ENCODE measurements around the gene DAZAP1. TPM values are rescaled to one million over a fixed set of nuclear protein-coding genes. Genes with fewer than 3 reads are reported as not detected.
A peak's percentile ranks its signal among the peaks of the same experiment; 100 is the strongest.

DAZAP1 gene
- total RNA-seq, 4 donors from 2014 or later: 34.4 to 77.3 (median 67.7) TPM

DNA sequence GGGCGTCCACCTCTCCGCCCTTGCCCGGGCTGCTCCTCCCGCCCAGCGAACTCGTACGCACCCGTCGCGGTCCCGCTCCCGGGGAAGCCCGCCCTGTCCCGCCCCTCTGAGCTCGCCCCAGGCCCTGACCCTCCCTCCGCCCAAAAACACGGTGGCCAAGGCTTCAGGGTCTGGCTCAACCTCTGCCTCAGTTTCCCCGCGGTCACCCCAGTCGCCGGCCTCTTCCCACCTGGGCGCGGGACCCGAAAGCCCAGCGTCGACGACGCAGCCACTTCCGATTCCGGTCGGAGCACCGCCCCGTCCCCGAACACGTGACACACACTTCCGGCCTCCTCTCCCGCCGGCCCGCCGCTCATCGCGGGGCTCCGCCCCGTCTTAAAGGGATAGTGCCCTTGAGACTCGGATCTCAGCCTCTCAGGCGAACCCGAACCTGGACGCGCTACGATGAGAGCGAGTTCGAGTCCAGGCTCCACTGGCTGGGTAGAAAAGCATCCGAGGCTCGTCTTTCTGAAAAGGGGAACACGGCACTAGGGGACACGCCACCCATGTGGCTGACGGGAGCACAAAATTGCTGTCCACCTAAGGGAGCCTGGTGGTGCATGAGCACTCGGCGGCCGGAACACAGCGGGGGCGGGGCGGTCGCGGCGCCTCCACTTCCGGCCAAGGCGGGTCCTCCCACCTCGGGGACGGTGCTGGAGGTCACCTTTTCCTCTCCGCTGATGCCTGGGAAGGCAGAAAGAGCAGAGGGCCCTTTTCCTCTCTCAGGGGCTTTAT, 71.7 kb downstream of the DAZAP1 start, which contains the start of gene C19orf25:
Gene C19orf25, minus strand, starts transcription at position 282 of the 774 bp plus-strand sequence. CDS start 312 bp downstream, outside the sequence.
- Histone ChIP-seq H3K27me3 (no peaks in the 10 kb centered on the region), H3K4me1 (peaks cover 8 to 9% of the 10 kb centered on the region in 2 donors), H3K27ac (peak within 1 kb of the TSS in 2 of 3 donors; percentile 33 to 46), H3K4me3 (replicated peaks in 1 of 3) (peak within 1 kb of the TSS; percentile 31 to 100 (median 75)), H3K9me3 (no peaks in the 10 kb centered on the region), H3K36me3 (no peaks in the 10 kb centered on the region)
- DNase-seq: peak; percentile 92 to 94
- peak in 1 of 2 donors; percentile 71 for TF ChIP-seq POLR2A (IDR thresholded peaks at IDR 0.05)
- TF ChIP-seq, protein P1, sequence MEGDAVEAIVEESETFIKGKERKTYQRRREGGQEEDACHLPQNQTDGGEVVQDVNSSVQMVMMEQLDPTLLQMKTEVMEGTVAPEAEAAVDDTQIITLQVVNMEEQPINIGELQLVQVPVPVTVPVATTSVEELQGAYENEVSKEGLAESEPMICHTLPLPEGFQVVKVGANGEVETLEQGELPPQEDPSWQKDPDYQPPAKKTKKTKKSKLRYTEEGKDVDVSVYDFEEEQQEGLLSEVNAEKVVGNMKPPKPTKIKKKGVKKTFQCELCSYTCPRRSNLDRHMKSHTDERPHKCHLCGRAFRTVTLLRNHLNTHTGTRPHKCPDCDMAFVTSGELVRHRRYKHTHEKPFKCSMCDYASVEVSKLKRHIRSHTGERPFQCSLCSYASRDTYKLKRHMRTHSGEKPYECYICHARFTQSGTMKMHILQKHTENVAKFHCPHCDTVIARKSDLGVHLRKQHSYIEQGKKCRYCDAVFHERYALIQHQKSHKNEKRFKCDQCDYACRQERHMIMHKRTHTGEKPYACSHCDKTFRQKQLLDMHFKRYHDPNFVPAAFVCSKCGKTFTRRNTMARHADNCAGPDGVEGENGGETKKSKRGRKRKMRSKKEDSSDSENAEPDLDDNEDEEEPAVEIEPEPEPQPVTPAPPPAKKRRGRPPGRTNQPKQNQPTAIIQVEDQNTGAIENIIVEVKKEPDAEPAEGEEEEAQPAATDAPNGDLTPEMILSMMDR (IDR thresholded peaks at IDR 0.05): no peak
- 0 to 1% methylated on average over 22 to 34 of the region's 71 CpGs for WGBS, 2 donors
- intact Hi-C loops (cut with DNase I): no loop called here

DNA sequence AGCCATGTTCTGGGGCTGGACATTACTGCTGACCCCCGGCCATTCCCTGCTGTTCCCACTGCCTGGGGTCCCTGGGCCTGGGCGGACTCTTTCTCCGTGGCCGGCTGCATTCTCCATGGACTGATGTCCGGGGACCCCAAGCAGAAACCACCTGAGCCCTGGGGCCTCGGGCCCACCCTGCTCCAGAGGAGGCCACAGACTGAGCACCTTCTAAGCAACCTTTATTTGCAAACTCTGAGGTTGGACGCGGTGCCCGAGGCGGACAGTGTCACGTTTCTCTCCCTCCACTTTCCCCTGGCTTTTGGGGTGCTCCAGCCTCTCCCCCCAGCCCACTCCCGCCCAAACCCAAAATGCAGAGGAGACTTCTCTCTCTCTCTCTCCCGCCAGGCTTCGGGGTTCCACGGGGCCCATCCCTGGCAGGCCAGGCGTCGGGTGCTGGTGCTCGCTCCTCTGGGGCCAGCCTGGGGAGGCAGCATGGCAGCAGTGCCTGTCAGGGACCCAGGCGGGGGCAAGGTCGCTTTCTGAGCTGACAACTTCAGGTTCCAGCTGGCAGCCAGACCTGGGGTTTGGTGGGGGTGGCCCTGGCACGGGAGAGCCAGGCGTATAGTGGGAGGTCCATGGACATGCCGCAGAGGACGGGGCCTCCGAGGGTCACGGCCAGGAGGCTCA, 74.0 kb downstream of the DAZAP1 start:
- no peak overlapping the region for H3K4me3 ChIP-seq (replicated peaks in 1 of 3)
- DNase-seq: no peak
- peaks cover 8 to 9% of the 10 kb centered on the region in 2 donors for H3K4me1 ChIP-seq
- no peaks in the 10 kb centered on the region for H3K9me3 ChIP-seq
- intact Hi-C loops (cut with DNase I): no loop called here
- H3K27me3 ChIP-seq: no peaks in the 10 kb centered on the region
- TF ChIP-seq, protein P1 (IDR thresholded peaks at IDR 0.05): no peak
- TF ChIP-seq POLR2A (IDR thresholded peaks at IDR 0.05): no peak
- H3K36me3 ChIP-seq: no peaks in the 10 kb centered on the region
- WGBS, 2 donors: 86 to 91% methylated on average over 19 to 22 of the region's 26 CpGs
- H3K27ac ChIP-seq: no peak overlapping the region

DNA sequence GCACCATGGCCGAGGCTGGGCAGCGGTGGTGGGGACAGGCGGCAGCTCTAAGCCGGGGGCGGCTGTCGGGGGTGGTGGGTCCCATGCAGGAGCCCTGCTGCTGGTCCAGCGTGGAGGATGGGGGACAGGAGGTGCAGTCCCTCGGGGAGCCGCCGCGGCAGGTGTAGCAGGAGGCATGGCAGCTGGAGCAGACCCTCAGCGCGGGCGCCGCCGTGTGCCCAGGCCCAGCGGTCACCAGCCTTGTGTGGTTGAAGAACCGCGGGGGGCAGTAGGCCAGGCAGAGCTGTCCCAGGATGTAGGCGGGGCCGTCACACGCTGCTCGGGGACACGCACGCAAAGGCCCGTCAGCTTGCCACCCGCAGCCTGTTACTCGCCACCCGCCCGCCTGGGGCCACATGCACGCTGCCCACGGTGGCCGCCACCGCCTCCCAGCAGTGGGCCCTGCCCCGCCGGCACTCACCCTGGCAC, 74.5 kb downstream of the DAZAP1 start:
- DNase-seq: no peak
- Histone ChIP-seq H3K4me3 (replicated peaks in 1 of 3) (no peak overlapping the region), H3K9me3 (no peaks in the 10 kb centered on the region), H3K27ac (no peak overlapping the region), H3K4me1 (peaks cover 8 to 9% of the 10 kb centered on the region in 2 donors), H3K36me3 (no peaks in the 10 kb centered on the region), H3K27me3 (no peaks in the 10 kb centered on the region)
- intact Hi-C loops (cut with DNase I): no loop called here
- TF ChIP-seq, protein P1 (IDR thresholded peaks at IDR 0.05): no peak
- TF ChIP-seq POLR2A (IDR thresholded peaks at IDR 0.05): no peak
- 85 to 95% methylated on average over 14 to 19 of the region's 36 CpGs for WGBS, 2 donors

DNA sequence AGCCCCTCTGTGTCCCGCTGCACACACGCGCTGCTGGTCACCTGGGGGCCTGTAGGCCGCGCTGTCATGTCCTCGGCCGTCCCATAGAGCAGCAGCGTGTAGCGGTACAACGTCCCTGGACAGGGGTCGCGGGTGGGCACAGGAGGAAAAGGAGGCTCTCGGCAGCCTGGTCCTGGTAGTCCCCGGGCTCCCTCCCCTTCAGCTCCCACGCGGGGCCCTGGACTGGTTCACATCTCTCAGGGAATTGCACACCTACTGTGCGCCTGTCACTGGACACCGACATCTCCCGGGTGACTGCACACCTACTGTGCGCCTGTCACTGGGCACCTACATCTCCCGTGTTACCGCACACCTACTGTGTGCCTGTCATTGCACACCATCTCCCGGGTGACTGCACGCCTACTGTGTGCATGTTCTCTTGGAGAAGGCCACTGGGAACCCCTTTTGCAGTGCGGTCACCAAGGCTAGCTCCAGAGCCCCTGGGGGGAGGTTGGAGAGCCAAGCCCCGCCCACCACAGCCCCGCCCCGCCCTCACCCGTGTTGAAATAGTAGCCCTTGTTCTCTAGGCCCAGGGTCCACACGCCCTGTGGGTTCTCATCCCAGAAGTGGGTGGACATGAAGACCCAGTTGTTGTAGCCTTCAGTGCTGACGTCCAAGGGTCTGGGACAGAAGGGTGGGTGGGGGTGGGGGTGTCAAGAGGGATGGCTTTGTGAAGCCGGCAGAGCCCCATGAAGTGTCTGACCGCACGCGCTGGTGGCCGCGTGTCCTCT, 75.2 kb downstream of the DAZAP1 start:
- Histone ChIP-seq H3K27me3 (no peaks in the 10 kb centered on the region), H3K9me3 (no peaks in the 10 kb centered on the region), H3K27ac (no peak overlapping the region), H3K4me3 (replicated peaks in 1 of 3) (no peak overlapping the region), H3K4me1 (peaks cover 7 to 9% of the 10 kb centered on the region in 2 donors), H3K36me3 (no peaks in the 10 kb centered on the region)
- TF ChIP-seq, protein P1 (IDR thresholded peaks at IDR 0.05): no peak
- no peak for TF ChIP-seq POLR2A (IDR thresholded peaks at IDR 0.05)
- WGBS, 2 donors: 78 to 84% methylated on average over 21 to 22 of the region's 37 CpGs
- intact Hi-C loops (cut with DNase I): no loop called here
- no peak for DNase-seq
